Breast epithelium (tissue), 4 donors: ENCODE data around the gene CTXND1. TPM values are rescaled to one million over a fixed set of nuclear protein-coding genes. Genes with fewer than 3 reads are reported as not detected.

Experiments
- DNase-seq, 2 donors: peaks; one replicate each; pipeline ENCODE4 v3.0.0-alpha.2; 2019; ENCODE audit warnings: low spot score in 2 of 2
- H3K27ac ChIP-seq, 2 donors: fragments of 200-600 bp; sonication (generic) in 1 of 2; one replicate each; pipeline ENCODE4 v1.5.1; 2016 to 2019; ENCODE audit warnings: mild to moderate bottlenecking in 1 of 2
- H3K27me3 ChIP-seq, 2 donors: fragments of 200-600 bp; sonication (generic) in 1 of 2; one replicate each; pipeline versions ENCODE4 v1.5.1 to v1.6.0; 2017 to 2019; ENCODE audit warnings: control low read depth in 1 of 2, mild to moderate bottlenecking in 1 of 2
- H3K36me3 ChIP-seq: fragments of 200-600 bp; one replicate; pipeline ENCODE4 v1.5.1; 2019
- H3K4me1 ChIP-seq, 2 donors: fragments of 200-600 bp; sonication (generic); one replicate each; pipeline ENCODE4 v1.5.1; 2016 to 2019; ENCODE audit warnings: control low read depth in 1 of 2
- H3K4me3 ChIP-seq, 3 donors: fragments of 200-600 bp; sonication (generic); 1 replicate in 2 of 3; 2 replicates in 1 of 3; pipeline ENCODE4 v1.5.1; 2016 to 2019; ENCODE audit warnings: mild to moderate bottlenecking in 3 of 3, moderate library complexity in 2 of 3
- H3K9me3 ChIP-seq, 2 donors: fragments of 200-600 bp; sonication (generic) in 1 of 2; one replicate each; pipeline ENCODE4 v1.5.1; 2016 to 2019; ENCODE audit warnings: control low read depth in 1 of 2
- CTCF ChIP-seq, 3 donors: fragments of 450-650 bp; IDR thresholded peaks; one replicate each; pipeline ENCODE4 v1.5.1; 2016 to 2017; ENCODE audit warnings: antibody characterized with exemption in 3 of 3, mild to moderate bottlenecking in 3 of 3, moderate library complexity in 3 of 3
- POLR2A ChIP-seq: fragments of 450-650 bp; IDR thresholded peaks from one replicate; pipeline ENCODE4 v1.6.1; 2016; ENCODE audit warnings: antibody characterized with exemption, mild to moderate bottlenecking, moderate library complexity
- POLR2AphosphoS5 ChIP-seq, 3 donors: sonication (generic); formaldehyde crosslinking; IDR thresholded peaks; one replicate each; pipeline ENCODE4 v1.6.1; 2017; ENCODE audit warnings: antibody characterized with exemption in 3 of 3
- intact Hi-C: fragments of 100-400 bp; cut with DNase I; formaldehyde crosslinking; loops from one replicate; pipeline ENCODE4 v1.15.1; 2023; ENCODE audit warnings: low total_unique reads
- total RNA-seq, 3 donors: library from RNA; depleted of rRNA; stranded (reverse); fragments of >200 nt; gene quantifications; one replicate each; pipeline ENCODE4 v1.1.0, GENCODE V29; 2016

CTXND1 gene
- total RNA-seq, 3 donors from 2014 or later, result not detected

- intact Hi-C loops, result loop anchor here (5.0 kb wide), 1 partner anchor 392 kb away; no protein-coding TSS in a partner anchor
- H3K27me3 ChIP-seq, result peaks cover 0 to 8% of the 10 kb centered on the region in 2 donors
- DNase-seq, result no peak
- TF ChIP-seq POLR2A (no peak), CTCF (IDR thresholded peaks at IDR 0.05) (no peak), POLR2AphosphoS5 (IDR thresholded peaks at IDR 0.05) (no peak)
- H3K27ac ChIP-seq, result no peak overlapping the region
- H3K4me3 ChIP-seq, result no peak overlapping the region
- no peaks in the 10 kb centered on the region for H3K4me1 ChIP-seq
- H3K36me3 ChIP-seq, result no peaks in the 10 kb centered on the region
- H3K9me3 ChIP-seq, result no peaks in the 10 kb centered on the region
These were observed 22.9 kb downstream of the CTXND1 start for GRCh38 chr15:80228959-80229610.

DNA sequence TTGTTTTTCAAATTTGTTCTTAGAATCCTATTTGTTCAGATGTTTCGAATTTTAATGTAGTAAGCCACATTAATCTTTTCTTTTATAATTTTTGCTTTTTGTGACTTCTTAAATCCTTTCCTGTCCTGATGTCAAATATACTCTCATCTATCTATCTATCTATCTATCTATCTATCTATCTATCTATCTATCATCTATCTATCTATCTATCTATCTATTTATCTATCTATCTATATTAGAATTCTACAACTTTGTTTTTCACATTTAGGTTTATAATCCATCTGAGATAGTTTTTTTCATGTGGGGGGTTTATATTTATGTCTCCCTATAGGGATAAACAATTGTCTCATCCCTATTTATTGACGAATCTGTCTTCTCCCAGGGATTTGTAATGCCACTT, 32.1 kb downstream of the CTXND1 start:
- Histone ChIP-seq H3K4me3 (no peak overlapping the region), H3K36me3 (no peaks in the 10 kb centered on the region), H3K9me3 (no peaks in the 10 kb centered on the region), H3K27me3 (no peaks in the 10 kb centered on the region), H3K27ac (no peak overlapping the region), H3K4me1 (no peaks in the 10 kb centered on the region)
- TF ChIP-seq POLR2AphosphoS5 (IDR thresholded peaks at IDR 0.05) (no peak), POLR2A (no peak), CTCF (IDR thresholded peaks at IDR 0.05) (no peak)
- DNase-seq, result no peak
- intact Hi-C loops, result no loop called here

DNA sequence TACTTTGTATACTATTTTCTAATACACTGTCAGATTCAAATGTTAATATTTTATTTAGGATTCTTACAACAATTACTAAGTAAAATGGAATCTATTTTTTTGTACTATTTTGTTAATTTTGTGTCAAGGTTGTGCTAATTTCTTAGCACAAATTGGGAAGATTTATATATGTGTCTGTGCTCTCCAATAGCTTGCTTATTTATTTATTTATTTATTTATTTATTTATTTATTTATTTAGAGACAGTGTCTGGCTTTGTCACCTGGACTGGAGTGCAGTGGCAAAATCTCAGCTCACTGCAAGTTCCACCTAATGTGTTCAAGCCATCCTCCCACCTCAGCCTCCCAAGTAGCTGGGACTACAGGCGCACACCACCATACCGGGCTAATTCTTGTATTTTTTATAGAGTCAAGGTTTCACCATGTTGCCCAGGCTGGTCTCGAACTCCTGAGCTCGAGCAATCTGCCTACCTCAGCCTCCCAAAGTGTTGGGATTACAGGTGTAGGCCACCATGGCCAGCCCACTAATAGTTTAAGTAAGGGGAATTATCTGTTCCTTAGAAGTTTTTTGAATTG, 34.6 kb downstream of the CTXND1 start:
- no peaks in the 10 kb centered on the region for H3K27me3 ChIP-seq
- no peaks in the 10 kb centered on the region for H3K9me3 ChIP-seq
- no peaks in the 10 kb centered on the region for H3K36me3 ChIP-seq
- intact Hi-C loops, result no loop called here
- DNase-seq, result no peak
- TF ChIP-seq POLR2A (no peak), POLR2AphosphoS5 (IDR thresholded peaks at IDR 0.05) (no peak), CTCF (IDR thresholded peaks at IDR 0.05) (no peak)
- H3K27ac ChIP-seq, result no peak overlapping the region
- H3K4me1 ChIP-seq, result no peaks in the 10 kb centered on the region
- H3K4me3 ChIP-seq, result no peak overlapping the region

DNA sequence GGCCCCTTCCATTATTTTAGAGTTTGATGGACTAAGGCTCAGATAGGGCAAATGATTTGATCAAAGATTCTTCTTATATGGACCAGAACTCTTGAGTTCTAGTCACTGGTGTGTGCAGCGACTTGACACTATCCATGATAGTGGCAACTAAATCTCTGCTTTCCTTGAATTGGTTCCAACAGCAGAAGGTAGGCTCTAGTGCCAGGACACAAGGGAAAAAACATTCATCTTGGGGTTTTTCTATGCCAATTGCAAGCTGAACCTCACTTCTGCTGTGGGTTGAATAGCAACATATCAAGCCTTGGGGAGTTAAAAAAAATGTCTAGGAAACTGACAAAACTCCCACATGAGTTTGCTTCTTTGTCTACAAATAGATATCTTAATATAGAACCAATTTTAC, 35.1 kb downstream of the CTXND1 start:
- Histone ChIP-seq H3K9me3 (no peaks in the 10 kb centered on the region), H3K27ac (no peak overlapping the region), H3K4me1 (no peaks in the 10 kb centered on the region), H3K36me3 (no peaks in the 10 kb centered on the region), H3K27me3 (no peaks in the 10 kb centered on the region), H3K4me3 (no peak overlapping the region)
- intact Hi-C loops, result no loop called here
- TF ChIP-seq POLR2AphosphoS5 (IDR thresholded peaks at IDR 0.05), result no peak
- no peak for TF ChIP-seq POLR2A
- TF ChIP-seq CTCF (IDR thresholded peaks at IDR 0.05), result no peak
- DNase-seq, result no peak

DNA sequence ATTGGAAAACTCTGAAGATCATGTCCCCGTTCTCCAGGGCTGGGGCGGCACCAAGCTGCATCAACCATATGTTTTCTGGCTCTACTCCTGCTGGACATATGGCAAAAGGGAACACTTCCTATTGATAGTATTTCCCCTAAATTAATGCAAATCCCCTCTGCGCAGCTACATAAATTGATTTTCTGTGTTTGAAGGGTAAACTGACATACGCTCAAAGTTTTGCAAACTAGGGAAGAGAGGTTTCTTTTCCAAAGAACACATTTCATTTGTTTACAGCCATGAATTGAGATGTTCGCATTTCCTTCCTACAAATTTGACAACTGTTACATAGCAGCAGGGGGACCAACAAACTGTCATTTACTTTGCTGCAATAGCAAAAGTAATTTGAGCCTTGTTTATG, 35.9 kb downstream of the CTXND1 start:
- Histone ChIP-seq H3K27ac (no peak overlapping the region), H3K9me3 (no peaks in the 10 kb centered on the region), H3K27me3 (no peaks in the 10 kb centered on the region), H3K4me3 (no peak overlapping the region), H3K4me1 (no peaks in the 10 kb centered on the region), H3K36me3 (no peaks in the 10 kb centered on the region)
- TF ChIP-seq POLR2A, result no peak
- TF ChIP-seq POLR2AphosphoS5 (IDR thresholded peaks at IDR 0.05), result no peak
- no peak for TF ChIP-seq CTCF (IDR thresholded peaks at IDR 0.05)
- no peak for DNase-seq
- intact Hi-C loops, result no loop called here
